Testis (tissue), 2 donors: Measurements from ENCODE around the gene SH3RF3.

ENCODE experiments used
- CTCF ChIP-seq, 3 experiments: fragments of 450-650 bp in 2 of 3; fragments of 200-600 bp in 1 of 3; sonication (generic) in 1 of 3; IDR thresholded peaks; one replicate each; pipeline ENCODE4 v1.5.1; 2016 to 2019; ENCODE audit warnings: antibody characterized with exemption in 3 of 3, mild to moderate bottlenecking in 2 of 3, moderate library complexity in 1 of 3
- POLR2A ChIP-seq: fragments of 450-650 bp; IDR thresholded peaks from one replicate; pipeline ENCODE4 v1.6.1; 2017; ENCODE audit warnings: antibody characterized with exemption, mild to moderate bottlenecking, moderate library complexity

- TF ChIP-seq CTCF (IDR thresholded peaks at IDR 0.05), result no peak
- TF ChIP-seq POLR2A, result no peak
These were observed 25.2 kb downstream of the SH3RF3 start for GRCh38 chr2:109154226-109154625.
